Measurements from ENCODE around the gene SLC22A4. TPM values are rescaled to one million over a fixed set of nuclear protein-coding genes. Genes with fewer than 3 reads are reported as not detected.

Gene SLC22A4
- total RNA-seq, 1 donor, result 2.9 TPM

DNA sequence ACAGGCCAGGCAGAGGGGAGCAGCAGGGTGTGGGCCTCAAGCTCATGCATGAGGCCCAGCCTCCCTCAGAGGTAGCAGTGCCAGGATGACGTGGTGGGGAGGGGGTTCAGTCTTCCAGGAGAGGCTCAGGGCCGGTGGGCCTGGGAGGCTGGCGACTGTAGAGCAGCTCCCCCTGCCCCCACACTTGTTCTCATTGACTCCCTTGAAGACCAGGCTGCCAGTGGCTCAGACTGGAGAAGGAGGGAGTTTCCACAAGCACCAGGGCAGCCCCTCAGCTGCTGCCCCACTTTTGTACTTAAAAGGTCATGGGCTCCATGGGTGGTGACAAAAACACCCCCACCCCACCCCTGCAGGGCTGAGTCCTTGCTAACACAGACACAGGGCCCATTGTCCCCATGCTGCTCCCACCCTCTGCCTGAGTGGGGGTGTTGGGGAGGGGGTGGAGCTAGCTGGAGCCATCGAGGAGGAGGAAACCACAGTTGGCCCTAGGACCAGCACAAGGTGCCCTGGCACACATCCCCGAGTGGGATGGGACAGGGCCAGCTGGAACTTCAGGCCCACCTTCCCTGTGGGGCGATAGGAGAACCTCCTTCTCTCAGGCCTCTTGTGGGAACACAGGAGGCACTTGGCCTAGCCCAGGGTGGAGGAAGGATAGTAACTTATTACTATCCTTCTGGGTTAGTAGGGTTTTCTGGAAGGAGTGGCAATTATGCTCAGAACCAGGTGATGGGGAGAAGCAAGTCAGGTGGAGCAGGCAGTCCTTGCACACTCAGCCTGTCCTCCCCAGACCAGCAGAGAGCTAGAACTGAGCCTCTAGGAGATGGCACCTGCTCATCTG is 26.0 kb upstream of the SLC22A4 start:
- Histone ChIP-seq H3K4me3 (ENCODE audit: insufficient read depth, low read length) (no peak overlapping the region), H3K4me1 (ENCODE audit: insufficient read depth, low read length) (peaks cover 42% of the 10 kb centered on the region), H4K20me1 (ENCODE audit: insufficient read depth, low read length) (peaks cover 62% of the 10 kb centered on the region), H3K27ac (ENCODE audit: low read depth, low read length) (peak overlapping the region; percentile 98), H3K27me3 (ENCODE audit: insufficient read depth, low read length) (no peaks in the 10 kb centered on the region), H3K79me2 (ENCODE audit: insufficient read depth, low read length) (peaks cover 40% of the 10 kb centered on the region), H3K4me2 (ENCODE audit: insufficient read depth, low read length) (no peak overlapping the region), H3K9me3 (ENCODE audit: low read depth, low read length) (no peaks in the 10 kb centered on the region), H2AFZ (ENCODE audit: low read length) (no peak overlapping the region), H3K36me3 (ENCODE audit: insufficient read depth, low read length) (peaks cover 82% of the 10 kb centered on the region)
- peak; percentile 36 for DNase-seq (ENCODE audit: insufficient read length, low spot score, missing footprints)
- TF ChIP-seq, protein P1, sequence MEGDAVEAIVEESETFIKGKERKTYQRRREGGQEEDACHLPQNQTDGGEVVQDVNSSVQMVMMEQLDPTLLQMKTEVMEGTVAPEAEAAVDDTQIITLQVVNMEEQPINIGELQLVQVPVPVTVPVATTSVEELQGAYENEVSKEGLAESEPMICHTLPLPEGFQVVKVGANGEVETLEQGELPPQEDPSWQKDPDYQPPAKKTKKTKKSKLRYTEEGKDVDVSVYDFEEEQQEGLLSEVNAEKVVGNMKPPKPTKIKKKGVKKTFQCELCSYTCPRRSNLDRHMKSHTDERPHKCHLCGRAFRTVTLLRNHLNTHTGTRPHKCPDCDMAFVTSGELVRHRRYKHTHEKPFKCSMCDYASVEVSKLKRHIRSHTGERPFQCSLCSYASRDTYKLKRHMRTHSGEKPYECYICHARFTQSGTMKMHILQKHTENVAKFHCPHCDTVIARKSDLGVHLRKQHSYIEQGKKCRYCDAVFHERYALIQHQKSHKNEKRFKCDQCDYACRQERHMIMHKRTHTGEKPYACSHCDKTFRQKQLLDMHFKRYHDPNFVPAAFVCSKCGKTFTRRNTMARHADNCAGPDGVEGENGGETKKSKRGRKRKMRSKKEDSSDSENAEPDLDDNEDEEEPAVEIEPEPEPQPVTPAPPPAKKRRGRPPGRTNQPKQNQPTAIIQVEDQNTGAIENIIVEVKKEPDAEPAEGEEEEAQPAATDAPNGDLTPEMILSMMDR (IDR thresholded peaks at IDR 0.05; ENCODE audit: extremely low read depth, low read depth, low read length), result no peak

GRCh38 chr5:132268769-132269551 is 25.2 kb upstream of the SLC22A4 start:
- Histone ChIP-seq H3K9me3 (ENCODE audit: low read depth, low read length) (no peaks in the 10 kb centered on the region), H3K36me3 (ENCODE audit: insufficient read depth, low read length) (peaks cover 86% of the 10 kb centered on the region), H3K27me3 (ENCODE audit: insufficient read depth, low read length) (no peaks in the 10 kb centered on the region), H3K4me2 (ENCODE audit: insufficient read depth, low read length) (no peak overlapping the region), H2AFZ (ENCODE audit: low read length) (no peak overlapping the region), H3K79me2 (ENCODE audit: insufficient read depth, low read length) (peaks cover 39% of the 10 kb centered on the region), H3K27ac (ENCODE audit: low read depth, low read length) (peak overlapping the region; percentile 71), H3K4me1 (ENCODE audit: insufficient read depth, low read length) (peaks cover 34% of the 10 kb centered on the region), H3K4me3 (ENCODE audit: insufficient read depth, low read length) (no peak overlapping the region), H4K20me1 (ENCODE audit: insufficient read depth, low read length) (peaks cover 62% of the 10 kb centered on the region)
- TF ChIP-seq, protein P1 (IDR thresholded peaks at IDR 0.05; ENCODE audit: extremely low read depth, low read depth, low read length), result no peak
- peak; percentile 92 for DNase-seq (ENCODE audit: insufficient read length, low spot score, missing footprints)

DNA sequence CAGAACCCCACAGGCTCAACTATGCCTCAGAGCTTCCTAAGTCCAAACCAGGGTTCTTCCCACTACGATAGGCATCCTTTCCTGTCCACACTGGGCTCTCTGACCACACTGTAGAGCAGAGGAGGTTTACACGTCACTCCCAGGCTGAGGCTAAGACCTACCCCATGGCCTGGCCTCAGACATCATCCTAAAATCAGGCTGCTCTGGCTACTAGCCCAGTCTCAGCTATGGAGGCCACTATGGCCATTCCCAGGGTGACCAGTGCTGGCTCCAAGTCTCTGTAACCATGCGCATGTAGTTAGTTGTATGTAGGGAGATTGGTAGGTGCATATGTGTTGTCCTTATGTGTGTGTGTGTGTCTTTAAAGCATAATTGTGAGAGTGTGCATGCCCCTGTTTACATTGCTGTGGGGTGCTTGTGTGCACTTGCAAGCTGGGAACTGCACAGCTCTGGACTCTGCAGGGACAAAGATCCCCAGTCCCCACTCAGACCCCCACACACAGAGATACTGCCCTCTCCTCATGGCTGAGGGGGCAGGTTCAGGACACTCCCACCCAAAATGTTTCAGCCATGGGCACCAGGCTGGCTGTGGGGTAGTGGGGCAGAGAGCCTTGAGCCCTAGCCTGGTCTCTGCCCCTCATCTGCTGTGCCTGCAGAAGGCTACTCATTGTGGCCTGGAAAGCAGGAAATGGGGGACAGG is 24.4 kb upstream of the SLC22A4 start:
- Histone ChIP-seq H4K20me1 (ENCODE audit: insufficient read depth, low read length) (peaks cover 66% of the 10 kb centered on the region), H3K79me2 (ENCODE audit: insufficient read depth, low read length) (peaks cover 35% of the 10 kb centered on the region), H2AFZ (ENCODE audit: low read length) (no peak overlapping the region), H3K4me2 (ENCODE audit: insufficient read depth, low read length) (no peak overlapping the region), H3K4me3 (ENCODE audit: insufficient read depth, low read length) (no peak overlapping the region), H3K4me1 (ENCODE audit: insufficient read depth, low read length) (peaks cover 26% of the 10 kb centered on the region), H3K27ac (ENCODE audit: low read depth, low read length) (peak overlapping the region; percentile 71), H3K27me3 (ENCODE audit: insufficient read depth, low read length) (no peaks in the 10 kb centered on the region), H3K36me3 (ENCODE audit: insufficient read depth, low read length) (peaks cover 88% of the 10 kb centered on the region), H3K9me3 (ENCODE audit: low read depth, low read length) (no peaks in the 10 kb centered on the region)
- TF ChIP-seq, protein P1 (IDR thresholded peaks at IDR 0.05; ENCODE audit: extremely low read depth, low read depth, low read length), result no peak
- peak; percentile 73 for DNase-seq (ENCODE audit: insufficient read length, low spot score, missing footprints)

All from osteoblast (primary cell).